H1 (cell line): ENCODE data around the gene PLAU. TPM values are rescaled to one million over a fixed set of nuclear protein-coding genes. Genes with fewer than 3 reads are reported as not detected.

ENCODE experiments used
- CTCF ChIA-PET: fragments of 300-600 bp; sonication (Branson Sonifier 250); formaldehyde crosslinking; loops from one replicate; lab custom pipeline; 2021; ENCODE audit not compliant: partially characterized antibody; lab: Charles Lee
- POLR2A ChIA-PET: fragments of 300-600 bp; sonication (Branson Sonifier 250); formaldehyde crosslinking; loops from one replicate; lab custom pipeline; 2021; ENCODE audit warnings: inconsistent platforms; ENCODE audit not compliant: partially characterized antibody; lab: Charles Lee
- DNase-seq, 2 experiments: peaks; one replicate each; pipeline versions ENCODE4 v3.0.0 to v3.0.0-alpha.2; 2010 to 2022; ENCODE audit warnings: low spot score in 2 of 2, low read depth in 1 of 2, mixed read lengths in 1 of 2
- FAIRE-seq: peaks from 2 replicates; lab custom pipeline; 2011; peaks lifted over from hg19 to GRCh38; lab: Jason Lieb, UNC
- H2AFZ ChIP-seq: 2 replicates; pipeline ENCODE4 v1.8.1; 2012; ENCODE audit warnings: low read length, inconsistent platforms
- H2AK5ac ChIP-seq: 2 replicates; pipeline ENCODE4 v1.6.1; 2013; ENCODE audit warnings: low read depth, low read length
- H2BK120ac ChIP-seq: replicated peaks from 2 replicates; pipeline ENCODE3; 2013; ENCODE audit warnings: low read depth, low read length, inconsistent platforms
- H2BK12ac ChIP-seq: 2 replicates; pipeline ENCODE4 v1.6.1; 2013; ENCODE audit warnings: low read depth, low read length
- H2BK15ac ChIP-seq: 2 replicates; pipeline ENCODE4 v1.6.1; 2013; ENCODE audit warnings: low read length
- H2BK20ac ChIP-seq: 2 replicates; pipeline ENCODE4 v1.6.1; 2013; ENCODE audit warnings: low read length
- H2BK5ac ChIP-seq: 2 replicates; pipeline ENCODE4 v1.6.1; 2013; ENCODE audit warnings: low read depth, low read length
- H3K14ac ChIP-seq: 2 replicates; pipeline ENCODE4 v1.6.1; 2013; ENCODE audit warnings: inconsistent platforms; ENCODE audit not compliant: insufficient read length
- H3K18ac ChIP-seq: 2 replicates; pipeline ENCODE4 v1.6.1; 2013; ENCODE audit warnings: low read length; ENCODE audit errors: extremely low read depth
- H3K23ac ChIP-seq: 2 replicates; pipeline ENCODE4 v1.6.1; 2013; ENCODE audit warnings: inconsistent platforms; ENCODE audit not compliant: insufficient read length
- H3K23me2 ChIP-seq: 2 replicates; pipeline ENCODE4 v1.6.1; 2013; ENCODE audit warnings: low read depth, low read length
- H3K27ac ChIP-seq: 2 replicates; pipeline ENCODE4 v1.6.1; 2011; ENCODE audit warnings: low read depth, low read length, inconsistent platforms
- H3K27me3 ChIP-seq, 4 experiments: replicated peaks in 1 of 4; 1 replicate in 1 of 4; 2 replicates in 3 of 4; pipeline versions ENCODE4 v1.6.1 to v1.8.1; 2011 to 2013; ENCODE audit warnings: low read length in 3 of 4, mild to moderate bottlenecking in 3 of 4, inconsistent platforms in 2 of 4, mixed read lengths in 2 of 4, moderate library complexity in 1 of 4; ENCODE audit not compliant: control insufficient read depth in 3 of 4, insufficient read depth in 3 of 4; ENCODE audit errors: extremely low read depth in 1 of 4
- H3K36me3 ChIP-seq, 4 experiments: 2 replicates each; pipeline versions ENCODE4 v1.6.1 to v1.8.1; 2011 to 2013; ENCODE audit warnings: mild to moderate bottlenecking in 4 of 4, low read length in 3 of 4, moderate library complexity in 2 of 4, control low read depth in 1 of 4, inconsistent platforms in 1 of 4; ENCODE audit not compliant: insufficient read depth in 4 of 4, control insufficient read depth in 2 of 4
- H3K4ac ChIP-seq: replicated peaks from 2 replicates; pipeline ENCODE3; 2013; ENCODE audit warnings: low read length, low read depth, mixed read lengths, inconsistent platforms; ENCODE audit not compliant: insufficient read length
- H3K4me1 ChIP-seq, 4 experiments: replicated peaks in 1 of 4; 1 replicate in 1 of 4; 2 replicates in 3 of 4; pipeline versions ENCODE4 v1.6.1 to v1.8.1; 2011 to 2013; ENCODE audit warnings: low read length in 3 of 4, inconsistent platforms in 2 of 4, mixed read lengths in 1 of 4; ENCODE audit not compliant: insufficient read depth in 4 of 4, control insufficient read depth in 3 of 4
- H3K4me2 ChIP-seq, 2 experiments: 2 replicates each; pipeline versions ENCODE4 v1.6.1 to v1.8.1; 2011 to 2013; ENCODE audit warnings: low read depth in 2 of 2, low read length in 2 of 2, control low read depth in 1 of 2, inconsistent platforms in 1 of 2, mild to moderate bottlenecking in 1 of 2; ENCODE audit not compliant: insufficient read depth in 1 of 2
- H3K4me3 ChIP-seq, 4 experiments: fragments of 200-600, 300-600 bp in 1 of 4; sonication (generic), shearing (Covaris generic), sonication (Bioruptor Twin) in 1 of 4; 2 replicates each; pipeline versions ENCODE4 v1.5.1 to v1.8.1; 2011 to 2016; ENCODE audit warnings: low read length in 4 of 4, low read depth in 3 of 4, control low read depth in 2 of 4, inconsistent platforms in 2 of 4, mild to moderate bottlenecking in 2 of 4, mixed read lengths in 1 of 4, moderate library complexity in 1 of 4; ENCODE audit not compliant: insufficient read depth in 2 of 4; ENCODE audit errors: extremely low read depth in 1 of 4
- H3K56ac ChIP-seq: replicated peaks from 2 replicates; pipeline ENCODE3; 2013; ENCODE audit warnings: low read depth, mild to moderate bottlenecking, mixed read lengths, low read length, inconsistent platforms; ENCODE audit not compliant: insufficient read length
- H3K79me1 ChIP-seq: 2 replicates; pipeline ENCODE4 v1.6.1; 2013; ENCODE audit warnings: low read depth, low read length, control low read depth
- H3K79me2 ChIP-seq, 2 experiments: 2 replicates each; pipeline versions ENCODE4 v1.6.1 to v1.8.1; 2012 to 2013; ENCODE audit warnings: low read length in 2 of 2, mild to moderate bottlenecking in 2 of 2, inconsistent platforms in 1 of 2; ENCODE audit not compliant: insufficient read depth in 2 of 2, control insufficient read depth in 1 of 2
- H3K9ac ChIP-seq, 4 experiments: replicated peaks in 1 of 4; 1 replicate in 1 of 4; 2 replicates in 3 of 4; pipeline versions ENCODE4 v1.6.1 to v1.8.1; 2011 to 2013; ENCODE audit warnings: low read depth in 3 of 4, low read length in 3 of 4, control low read depth in 2 of 4, mild to moderate bottlenecking in 2 of 4, moderate library complexity in 2 of 4, inconsistent platforms in 1 of 4; ENCODE audit errors: extremely low read depth in 1 of 4
- H3K9me3 ChIP-seq, 2 experiments: 2 replicates each; pipeline versions ENCODE4 v1.6.1 to v1.8.1; 2012 to 2013; ENCODE audit warnings: mild to moderate bottlenecking in 2 of 2, moderate library complexity in 2 of 2, control low read depth in 1 of 2, inconsistent platforms in 1 of 2, low read depth in 1 of 2, low read length in 1 of 2, mixed read lengths in 1 of 2; ENCODE audit not compliant: insufficient read depth in 2 of 2
- H4K20me1 ChIP-seq, 2 experiments: replicated peaks in 1 of 2; 2 replicates each; pipeline versions ENCODE3 to v1.8.1; 2011 to 2013; ENCODE audit warnings: inconsistent platforms in 2 of 2, low read length in 2 of 2, mild to moderate bottlenecking in 1 of 2; ENCODE audit not compliant: insufficient read depth in 2 of 2, control insufficient read depth in 1 of 2
- H4K5ac ChIP-seq: 2 replicates; pipeline ENCODE4 v1.6.1; 2013; ENCODE audit warnings: low read length, low read depth, mixed read lengths, inconsistent platforms; ENCODE audit not compliant: insufficient read length
- H4K8ac ChIP-seq: 2 replicates; pipeline ENCODE4 v1.8.0; 2013; ENCODE audit warnings: mild to moderate bottlenecking, moderate library complexity, low read length, inconsistent platforms; ENCODE audit not compliant: insufficient read depth; ENCODE audit errors: extremely low read depth
- H4K91ac ChIP-seq: replicated peaks from 2 replicates; pipeline ENCODE3; 2013; ENCODE audit warnings: low read length, mixed read lengths, inconsistent platforms; ENCODE audit not compliant: insufficient read length
- CTBP2 ChIP-seq: IDR thresholded peaks from 2 replicates; pipeline ENCODE4 v1.7.0; 2011; ENCODE audit warnings: borderline replicate concordance, mild to moderate bottlenecking, moderate library complexity, mixed read lengths, low read length; ENCODE audit not compliant: insufficient read depth, insufficient read length
- EGR1 ChIP-seq: IDR thresholded peaks from 2 replicates; pipeline ENCODE4 v1.6.1; 2011; ENCODE audit warnings: low read depth, low read length, borderline replicate concordance
- FOSL1 ChIP-seq: IDR thresholded peaks from 2 replicates; pipeline ENCODE4 v1.6.1; 2011; ENCODE audit warnings: mild to moderate bottlenecking, low read depth, low read length, moderate library complexity; ENCODE audit not compliant: insufficient read depth
- HDAC2 ChIP-seq, 2 experiments: fragments of 300-600 bp in 1 of 2; sonication (generic) in 1 of 2; IDR thresholded peaks; 2 replicates each; pipeline ENCODE4 v1.6.1; 2011 to 2012; ENCODE audit warnings: low read depth in 2 of 2, low read length in 2 of 2, mild to moderate bottlenecking in 2 of 2, moderate library complexity in 2 of 2, borderline replicate concordance in 1 of 2, inconsistent platforms in 1 of 2
- JUND ChIP-seq: IDR thresholded peaks from 2 replicates; pipeline ENCODE4 v1.6.1; 2011; ENCODE audit warnings: mild to moderate bottlenecking, improper control_type of control experiment, low read length
- KDM1A ChIP-seq: fragments of 200-600, 300-600 bp; sonication (generic); IDR thresholded peaks from 2 replicates; pipeline ENCODE4 v1.7.1; 2016; ENCODE audit warnings: mild to moderate bottlenecking, low read length, borderline replicate concordance
- KDM4A ChIP-seq: IDR thresholded peaks from one replicate; pipeline ENCODE4 v1.7.1; 2012; ENCODE audit warnings: low read depth, mild to moderate bottlenecking, moderate library complexity, low read length, inconsistent platforms; ENCODE audit not compliant: severe bottlenecking
- NRF1 ChIP-seq: IDR thresholded peaks from 2 replicates; pipeline ENCODE4 v1.6.1; 2011; ENCODE audit warnings: mild to moderate bottlenecking, low read depth, low read length, improper control_type of control experiment
- RFX5 ChIP-seq: IDR thresholded peaks from 2 replicates; pipeline ENCODE4 v1.6.1; 2011; ENCODE audit warnings: low read depth, low read length, improper control_type of control experiment, borderline replicate concordance
- SIRT6 ChIP-seq: IDR thresholded peaks from one replicate; pipeline ENCODE4 v1.7.1; 2012; ENCODE audit warnings: low read length, inconsistent platforms
- SP4 ChIP-seq: IDR thresholded peaks from 2 replicates; pipeline ENCODE4 v1.6.1; 2012; ENCODE audit warnings: low read length, inconsistent platforms
- TEAD4 ChIP-seq: IDR thresholded peaks from 2 replicates; pipeline ENCODE4 v1.6.1; 2012; ENCODE audit warnings: low read depth, low read length, inconsistent platforms, mixed read lengths
- YY1 ChIP-seq: IDR thresholded peaks from 2 replicates; pipeline ENCODE4 v1.6.1; 2011; ENCODE audit warnings: low read depth, mild to moderate bottlenecking, low read length
- WGBS, 2 experiments: shearing (Covaris generic) in 1 of 2; methylation state at CpG; one replicate each; pipeline versions ENCODE4 v1.1.6 to v1.1.7; 2013 to 2015; ENCODE audit warnings: low lambda C conversion rate in 2 of 2, mixed read lengths in 2 of 2, inconsistent platforms in 1 of 2, low coverage in 1 of 2, missing lambda C conversion rate in 1 of 2; ENCODE audit not compliant: insufficient replicate concordance in 2 of 2, insufficient coverage in 1 of 2, insufficient read length in 1 of 2; ENCODE audit errors: extremely low coverage in 1 of 2, missing lambda C conversion rate in 1 of 2; 5-methylcytosine and 5-hydroxymethylcytosine counted together
- polyA plus RNA-seq, 7 experiments: library from polyadenylated mRNA; depleted of rRNA in 3 of 7; stranded (reverse) in 5 of 7; unstranded in 2 of 7; fragments of >200 nt in 5 of 7; fragments of 200-250 nt in 2 of 7; gene quantifications; 1 replicate in 5 of 7; 2 replicates in 1 of 7; 4 replicates in 1 of 7; pipeline versions ENCODE4 v1.2.1 to v1.2.3, GENCODE V29; 2011 to 2013; ENCODE audit warnings: missing spikeins in 2 of 7, mixed read lengths in 2 of 7
- total RNA-seq: library from RNA; stranded (reverse); fragmentation: NEBNext Ultra II Directional; extraction: Animal tissue kit (Norgen Biotek cat#: 25700); gene quantifications from 2 replicates; pipeline ENCODE4 v1.2.1, GENCODE V29; 2021

The PLAU gene
- total and polyA plus RNA-seq, 2 of the 8 experiments (the other 6 are each of a cell fraction or from before 2014, with no cell fraction given) = 16.2 to 26.1 TPM

GRCh38 chr10:73864229-73864628, 46.7 kb upstream of the PLAU start:
- CTCF ChIA-PET = interaction anchor here (0.6 to 18.1 kb wide), 5 partner anchors 12 to 76 kb away, joined by 3 to 243 read pairs (median 3); partner anchors contain the start of gene CAMK2G
- Histone ChIP-seq H3K79me1 (peaks cover 18% of the 10 kb centered on the region), H3K27ac (no peak overlapping the region), H2AK5ac (no peak overlapping the region), H3K4me2 (no peak overlapping the region), H3K4ac (no peak overlapping the region), H3K9ac (no peak overlapping the region), H3K79me2 (peaks cover 0 to 29% of the 10 kb centered on the region in 2 experiments; a peak in 3 of 4 replicates), H4K20me1 (peaks cover 7 to 36% of the 10 kb centered on the region in 2 experiments), H3K36me3 (peaks cover 2 to 21% (median 13%) of the 10 kb centered on the region in 4 experiments; a peak in 5 of 8 replicates), H3K27me3 (no peaks in the 10 kb centered on the region), H4K91ac (no peak overlapping the region), H4K5ac (no peak overlapping the region), H3K14ac (no peak overlapping the region), H2BK5ac (no peak overlapping the region), H2BK120ac (no peak overlapping the region), H3K23ac (no peak overlapping the region), H2BK12ac (no peak overlapping the region; the same call in 1 of the 2 replicates), H3K4me1 (peaks cover 0 to 9% (median 4%) of the 10 kb centered on the region in 4 experiments; a peak in 6 of 7 replicates), H3K18ac (no peak overlapping the region), H3K4me3 (no peak overlapping the region), H3K23me2 (no peaks in the 10 kb centered on the region), H2BK20ac (no peak overlapping the region), H3K56ac (no peak overlapping the region), H2AFZ (no peak overlapping the region), H3K9me3 (no peaks in the 10 kb centered on the region), H2BK15ac (no peak overlapping the region), H4K8ac (no peak overlapping the region)
- POLR2A ChIA-PET = interaction anchor here (1.3 to 3.7 kb wide), 3 partner anchors 12 to 45 kb away, joined by 3 to 17 read pairs (median 4); no protein-coding TSS in a partner anchor
- FAIRE-seq (no peak), DNase-seq (no peak)
- WGBS, 2 experiments = 98% methylated on average over 4 of the region's 4 CpGs; no CpG with 5 or more reads in 1 of the 2 experiments
- no peak for TF ChIP-seq KDM4A
- no peak for TF ChIP-seq YY1
- no peak for TF ChIP-seq EGR1
- TF ChIP-seq HDAC2 (IDR thresholded peaks at IDR 0.05; ENCODE audit: borderline replicate concordance in 1 of 2, low read depth in 2 of 2, low read length in 2 of 2) = no peak
- no peak for TF ChIP-seq RFX5
- no peak for TF ChIP-seq NRF1
- TF ChIP-seq SP4 = no peak
- TF ChIP-seq JUND = no peak
- TF ChIP-seq TEAD4 = no peak
- TF ChIP-seq SIRT6 = no peak
- TF ChIP-seq FOSL1 = no peak
- no peak for TF ChIP-seq KDM1A
- TF ChIP-seq CTBP2 = no peak
